D721Med (cell line): Measurements from ENCODE around the gene TMEM178B.
"Not testable (repeated sequence)": the region's sequence is repeated elsewhere in the genome, so short reads cannot be mapped to it uniquely, and the experiment has no call there.

Source experiments
- DNase-seq: peaks from one replicate; pipeline ENCODE4 v3.0.0; 2011; ENCODE audit warnings: low spot score; ENCODE audit not compliant: insufficient read length
- FAIRE-seq: peaks from 2 replicates; lab custom pipeline; 2011; peaks lifted over from hg19 to GRCh38; lab: Jason Lieb, UNC
- CTCF ChIP-seq: IDR thresholded peaks from 2 replicates; pipeline ENCODE4 v1.5.1; 2012; ENCODE audit warnings: mild to moderate bottlenecking, control low read depth; ENCODE audit not compliant: insufficient read depth; ENCODE audit errors: missing control alignments

TMEM178B gene

GRCh38 chr7:141374425-141374824 lies 300.6 kb downstream of the TMEM178B start:
- TF ChIP-seq CTCF: no peak
- DNase-seq: no peak
- no peak for FAIRE-seq

- FAIRE-seq: no peak
- no peak for DNase-seq
- no peak for TF ChIP-seq CTCF
Measured at GRCh38 chr7:141375442-141375841, 301.6 kb downstream of the TMEM178B start.

- no peak for FAIRE-seq
Measured at GRCh38 chr7:141377906-141378305, 304.0 kb downstream of the TMEM178B start.

GRCh38 chr7:141378405-141378804 lies 304.5 kb downstream of the TMEM178B start:
- TF ChIP-seq CTCF: no peak
- FAIRE-seq: no peak

More at GRCh38 chr7:141377906-141378305, 304.0 kb downstream of the TMEM178B start:
- no peak for TF ChIP-seq CTCF
- no peak for DNase-seq

GRCh38 chr7:141381794-141382427 lies 308.0 kb downstream of the TMEM178B start:
- FAIRE-seq: no peak
- DNase-seq: no peak
- no peak for TF ChIP-seq CTCF

More at GRCh38 chr7:141378405-141378804, 304.5 kb downstream of the TMEM178B start:
- DNase-seq: no peak

GRCh38 chr7:141383356-141383755 lies 309.5 kb downstream of the TMEM178B start:
- FAIRE-seq: not testable (repeated sequence)

GRCh38 chr7:141386881-141387280 lies 313.0 kb downstream of the TMEM178B start:
- FAIRE-seq: no peak
- TF ChIP-seq CTCF: no peak
- no peak for DNase-seq

More at GRCh38 chr7:141383356-141383755, 309.5 kb downstream of the TMEM178B start:
- DNase-seq: not testable (repeated sequence)
